K562 (cell line): ENCODE data around the gene ZBTB39. TPM values are rescaled to one million over a fixed set of nuclear protein-coding genes. Genes with fewer than 3 reads are reported as not detected.

Experiments used
- ATAC-seq: fragments of 200-7000 bp; cut with Tn5 transposase; 3 replicates; pipeline ENCODE4 v1.9.1; 2020; ENCODE audit warnings: moderate library complexity
- BruUV-seq: library from RNA; stranded (reverse); fragments of 400-500 nt; replicated peaks from 2 replicates; lab custom pipeline; 2021; lab: Mats Ljungman, UMichigan
- CTCF ChIA-PET: fragments of 300-600 bp; formaldehyde crosslinking; extraction: SDS; loops from one replicate; lab custom pipeline; 2021; ENCODE audit warnings: low intra/inter-chr PET ratio; lab: Yijun Ruan, JAX
- POLR2A ChIA-PET: fragments of 300-600, 350-650 bp; sonication (Branson Sonifier 250); formaldehyde crosslinking; extraction: SDS; loops from one replicate; lab custom pipeline; 2021; ENCODE audit warnings: antibody characterized with exemption, inconsistent platforms; lab: Yijun Ruan, JAX
- DNase-seq, 4 experiments: peaks; one replicate each; pipeline versions ENCODE4 v3.0.0 to v3.0.0-alpha.2; 2011 to 2018; ENCODE audit warnings: low spot score in 3 of 4, mixed read lengths in 3 of 4; ENCODE audit errors: extremely low read depth in 1 of 4
- FAIRE-seq: peaks from 2 replicates; lab custom pipeline; 2011; peaks lifted over from hg19 to GRCh38; lab: Jason Lieb, UNC
- H2AFZ ChIP-seq: 2 replicates; pipeline ENCODE4 v1.6.0; 2011; ENCODE audit warnings: low read depth, low read length, control low read depth, inconsistent platforms
- H3K27ac ChIP-seq: fragments of 200-600 bp; 3 replicates; pipeline ENCODE4 v1.8.0; 2011; ENCODE audit warnings: low read depth, mild to moderate bottlenecking, control low read depth, inconsistent platforms, low read length, moderate library complexity, mixed read lengths; ENCODE audit errors: extremely low read depth
- H3K27me3 ChIP-seq, 2 experiments: fragments of 300-600 bp in 1 of 2; 2 replicates in 1 of 2; 3 replicates in 1 of 2; pipeline versions ENCODE4 v1.6.0 to v1.8.0; 2011; ENCODE audit warnings: inconsistent platforms in 2 of 2, low read length in 2 of 2, mild to moderate bottlenecking in 1 of 2, mixed read lengths in 1 of 2, moderate library complexity in 1 of 2; ENCODE audit not compliant: control insufficient read depth in 2 of 2, insufficient read depth in 2 of 2
- H3K36me3 ChIP-seq: fragments of 300-600 bp; 3 replicates; pipeline ENCODE4 v1.8.0; 2011; ENCODE audit warnings: mild to moderate bottlenecking, low read length, inconsistent platforms; ENCODE audit not compliant: control insufficient read depth, insufficient read depth
- H3K4me1 ChIP-seq, 2 experiments: fragments of 200-600 bp in 1 of 2; replicated peaks in 1 of 2; 2 replicates in 1 of 2; 3 replicates in 1 of 2; pipeline versions ENCODE4 v1.5.1 to v1.8.0; 2011; ENCODE audit warnings: inconsistent platforms in 2 of 2, low read length in 2 of 2, mild to moderate bottlenecking in 1 of 2, mixed read lengths in 1 of 2, moderate library complexity in 1 of 2; ENCODE audit not compliant: control insufficient read depth in 2 of 2, insufficient read depth in 2 of 2
- H3K4me2 ChIP-seq: 2 replicates; pipeline ENCODE4 v1.6.1; 2011; ENCODE audit warnings: low read length, control low read depth, inconsistent platforms, mixed read lengths; ENCODE audit not compliant: insufficient read depth
- H3K4me3 ChIP-seq: fragments of 200-600 bp; sonication (generic), shearing (Covaris generic); 2 replicates; pipeline ENCODE4 v1.5.1; 2016; ENCODE audit warnings: control low read depth, inconsistent platforms
- H3K79me2 ChIP-seq: fragments of 200-600 bp; 3 replicates; pipeline ENCODE4 v1.8.0; 2011; ENCODE audit warnings: low read length, inconsistent platforms; ENCODE audit not compliant: control insufficient read depth, insufficient read depth
- H3K9ac ChIP-seq, 2 experiments: 2 replicates each; pipeline versions ENCODE4 v1.6.0 to v1.6.1; 2011; ENCODE audit warnings: low read depth in 2 of 2, low read length in 2 of 2, control low read depth in 1 of 2, inconsistent platforms in 1 of 2, mild to moderate bottlenecking in 1 of 2, mixed read lengths in 1 of 2; ENCODE audit not compliant: insufficient read depth in 1 of 2
- H3K9me1 ChIP-seq: one replicate; pipeline ENCODE4 v1.6.0; 2011; ENCODE audit warnings: inconsistent platforms, mild to moderate bottlenecking, low read length, moderate library complexity; ENCODE audit not compliant: control insufficient read depth, insufficient read depth
- H3K9me3 ChIP-seq: replicated peaks from 2 replicates; pipeline ENCODE4 v1.5.1; 2011; ENCODE audit warnings: low read depth, low read length, inconsistent platforms; ENCODE audit not compliant: control insufficient read depth, insufficient read depth
- H4K20me1 ChIP-seq: replicated peaks from 2 replicates; pipeline ENCODE4 v1.6.1; 2011; ENCODE audit warnings: low read length, inconsistent platforms, mixed read lengths; ENCODE audit not compliant: control insufficient read depth, insufficient read depth
- RAD21 ChIP-seq, 2 experiments: fragments of 250-450 bp in 1 of 2; fragments of 450-650 bp in 1 of 2; sonication (Bioruptor Pico) in 1 of 2; formaldehyde crosslinking in 1 of 2; IDR thresholded peaks in 1 of 2; conservative IDR thresholded peaks in 1 of 2; 2 replicates each; pipeline versions ENCODE4 v1.4.0 to v1.8.0; 2020 to 2022; ENCODE audit warnings: mild to moderate bottlenecking in 2 of 2, moderate library complexity in 1 of 2
- in situ Hi-C: fragments of 300-500 bp; cut with MboI; formaldehyde crosslinking; loops from 4 replicates; pipeline ENCODE4 v1.15.0; 2018; ENCODE audit warnings: inconsistent platforms, mixed read lengths
- intact Hi-C: fragments of 100-400 bp; cut with micrococcal nuclease; formaldehyde crosslinking; loops from 2 replicates; pipeline ENCODE4 v1.14.2; 2022
- polyA plus RNA-seq, 8 experiments: library from polyadenylated mRNA; depleted of rRNA in 4 of 8; stranded (reverse) in 5 of 8; unstranded in 3 of 8; fragments of >200 nt; fragmentation: Nextera tagmentation in 2 of 8; fragmentation: Illumina TruSeq in 1 of 8; extraction: Ambion mirVana in 2 of 8; extraction: Trizol in 1 of 8; gene quantifications; 2 replicates each; pipeline versions ENCODE4 v1.2.1 to v1.2.3, GENCODE V29; 2011 to 2014; ENCODE audit warnings: inconsistent platforms in 1 of 8, missing spikeins in 1 of 8
- total RNA-seq, 7 experiments: library from RNA; depleted of rRNA in 6 of 7; stranded (reverse); fragments of >200 nt in 6 of 7; fragmentation: Illumina TruSeq in 2 of 7; extraction: Trizol in 2 of 7; gene quantifications; 2 replicates each; pipeline versions ENCODE4 v1.2.1 to v1.2.3, GENCODE V29; 2011 to 2021; ENCODE audit warnings: low replicate concordance in 1 of 7
- TF ChIP-seq, protein P1 (sequence below): fragments of 450-650 bp; conservative IDR thresholded peaks from 2 replicates; pipeline ENCODE4 v1.6.1; 2016; ENCODE audit warnings: missing genetic modification characterization, low read depth, mild to moderate bottlenecking, missing compliant biosample characterization, moderate library complexity
- TF ChIP-seq, protein P2 (sequence below), 2 experiments: fragments of 450-650 bp; formaldehyde crosslinking in 1 of 2; IDR thresholded peaks; 2 replicates each; pipeline versions ENCODE4 v1.4.0 to v1.6.1; 2014 to 2020; ENCODE audit warnings: mild to moderate bottlenecking in 2 of 2, borderline replicate concordance in 1 of 2, low read depth in 1 of 2
- TF ChIP-seq, protein P3 (sequence below): fragments of 200-400 bp; formaldehyde crosslinking; IDR thresholded peaks from 2 replicates; pipeline ENCODE4 v1.6.1; 2017; ENCODE audit warnings: mild to moderate bottlenecking, low read depth, low read length, moderate library complexity
- TF ChIP-seq, protein P4 (sequence below): sonication (generic); formaldehyde crosslinking; IDR thresholded peaks from 2 replicates; pipeline ENCODE4 v1.8.0; 2022; ENCODE audit warnings: missing genetic modification reagents, mild to moderate bottlenecking, borderline replicate concordance

Gene ZBTB39
- total and polyA plus RNA-seq, 9 of the 15 experiments (the other 6 are each of a cell fraction or from before 2014, with no cell fraction given), result 3.3 to 13.3 (median 8.6) TPM

DNA sequence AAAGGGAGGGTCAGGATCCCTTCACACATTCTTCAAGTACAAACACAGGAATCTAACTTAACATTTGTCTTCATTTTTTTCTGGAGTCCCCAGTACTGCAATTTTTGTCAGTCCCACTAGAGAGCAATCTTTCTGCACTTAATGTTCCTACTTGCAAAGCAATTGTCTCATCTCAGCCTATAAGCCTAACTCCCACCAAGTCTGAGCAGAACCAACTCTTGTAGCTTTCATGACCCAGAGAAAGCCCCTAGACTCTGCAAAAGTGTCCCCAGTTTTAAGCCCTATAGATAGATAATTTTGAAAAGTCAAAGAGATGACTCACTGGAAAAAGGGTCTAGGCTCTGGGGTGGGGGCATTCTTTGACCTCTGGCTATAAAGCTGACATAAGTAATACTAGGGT lies 1.8 kb upstream of the ZBTB39 start:
- H3K79me2 ChIP-seq, result peaks cover 27% of the 10 kb centered on the region
- BruUV-seq, result no TSS peak
- ChIA-PET POLR2A (interaction anchor here (0.7 to 1.6 kb wide), 6 partner anchors 18 to 170 kb away, joined by 3 to 9 read pairs (median 4); partner anchors contain the start of genes LRP1 and STAT6), CTCF (interaction anchor here (0.5 to 5.1 kb wide), 10 partner anchors 50 to 517 kb away, joined by 3 to 63 read pairs (median 4); partner anchors contain the start of gene STAT6)
- H3K27ac ChIP-seq, result peak overlapping the region; percentile 42; the same call in 2 of the 3 replicates
- FAIRE-seq, result peak; percentile 88
- no peaks in the 10 kb centered on the region for H3K9me3 ChIP-seq
- H2AFZ ChIP-seq, result peak overlapping the region; percentile 84
- H3K9ac ChIP-seq, result no peak overlapping the region
- peak; percentile 65 for ATAC-seq
- H3K4me3 ChIP-seq, result no peak overlapping the region
- peak overlapping the region; percentile 26; the same call in 1 of the 2 replicates for H3K4me2 ChIP-seq
- peaks cover 2% of the 10 kb centered on the region for H3K9me1 ChIP-seq
- peaks cover 18% of the 10 kb centered on the region; the same call in 2 of the 3 replicates for H3K36me3 ChIP-seq
- H4K20me1 ChIP-seq, result no peaks in the 10 kb centered on the region
- intact Hi-C loops (loop anchor here (1.0 to 10.0 kb wide), 4 partner anchors 53 to 373 kb away; partner anchors contain the start of gene BAZ2A), in situ Hi-C loops (loop anchor here (5.0 kb wide), 1 partner anchor 104 kb away; the partner anchor contains the start of gene STAT6)
- peaks cover 0 to 8% of the 10 kb centered on the region in 2 experiments; a peak in 2 of 5 replicates for H3K27me3 ChIP-seq
- H3K4me1 ChIP-seq, result peaks cover 10 to 33% of the 10 kb centered on the region in 2 experiments; a peak in 4 of 5 replicates
- DNase-seq, result peak in 2 of 4 experiments; percentile 62 to 79
- peak; percentile 85 to 94 for TF ChIP-seq RAD21 (CRISPR knock-in tag; conservative IDR thresholded peaks at IDR 0.05 in 1 of 2, IDR thresholded peaks at IDR 0.05 in 1 of 2)
- TF ChIP-seq, protein P1, sequence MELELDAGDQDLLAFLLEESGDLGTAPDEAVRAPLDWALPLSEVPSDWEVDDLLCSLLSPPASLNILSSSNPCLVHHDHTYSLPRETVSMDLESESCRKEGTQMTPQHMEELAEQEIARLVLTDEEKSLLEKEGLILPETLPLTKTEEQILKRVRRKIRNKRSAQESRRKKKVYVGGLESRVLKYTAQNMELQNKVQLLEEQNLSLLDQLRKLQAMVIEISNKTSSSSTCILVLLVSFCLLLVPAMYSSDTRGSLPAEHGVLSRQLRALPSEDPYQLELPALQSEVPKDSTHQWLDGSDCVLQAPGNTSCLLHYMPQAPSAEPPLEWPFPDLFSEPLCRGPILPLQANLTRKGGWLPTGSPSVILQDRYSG (tag), result no peak
- TF ChIP-seq, protein P2, sequence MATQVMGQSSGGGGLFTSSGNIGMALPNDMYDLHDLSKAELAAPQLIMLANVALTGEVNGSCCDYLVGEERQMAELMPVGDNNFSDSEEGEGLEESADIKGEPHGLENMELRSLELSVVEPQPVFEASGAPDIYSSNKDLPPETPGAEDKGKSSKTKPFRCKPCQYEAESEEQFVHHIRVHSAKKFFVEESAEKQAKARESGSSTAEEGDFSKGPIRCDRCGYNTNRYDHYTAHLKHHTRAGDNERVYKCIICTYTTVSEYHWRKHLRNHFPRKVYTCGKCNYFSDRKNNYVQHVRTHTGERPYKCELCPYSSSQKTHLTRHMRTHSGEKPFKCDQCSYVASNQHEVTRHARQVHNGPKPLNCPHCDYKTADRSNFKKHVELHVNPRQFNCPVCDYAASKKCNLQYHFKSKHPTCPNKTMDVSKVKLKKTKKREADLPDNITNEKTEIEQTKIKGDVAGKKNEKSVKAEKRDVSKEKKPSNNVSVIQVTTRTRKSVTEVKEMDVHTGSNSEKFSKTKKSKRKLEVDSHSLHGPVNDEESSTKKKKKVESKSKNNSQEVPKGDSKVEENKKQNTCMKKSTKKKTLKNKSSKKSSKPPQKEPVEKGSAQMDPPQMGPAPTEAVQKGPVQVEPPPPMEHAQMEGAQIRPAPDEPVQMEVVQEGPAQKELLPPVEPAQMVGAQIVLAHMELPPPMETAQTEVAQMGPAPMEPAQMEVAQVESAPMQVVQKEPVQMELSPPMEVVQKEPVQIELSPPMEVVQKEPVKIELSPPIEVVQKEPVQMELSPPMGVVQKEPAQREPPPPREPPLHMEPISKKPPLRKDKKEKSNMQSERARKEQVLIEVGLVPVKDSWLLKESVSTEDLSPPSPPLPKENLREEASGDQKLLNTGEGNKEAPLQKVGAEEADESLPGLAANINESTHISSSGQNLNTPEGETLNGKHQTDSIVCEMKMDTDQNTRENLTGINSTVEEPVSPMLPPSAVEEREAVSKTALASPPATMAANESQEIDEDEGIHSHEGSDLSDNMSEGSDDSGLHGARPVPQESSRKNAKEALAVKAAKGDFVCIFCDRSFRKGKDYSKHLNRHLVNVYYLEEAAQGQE (IDR thresholded peaks at IDR 0.05; ENCODE audit: borderline replicate concordance), result peak; percentile 80
- TF ChIP-seq, protein P2 (CRISPR knock-in tag; IDR thresholded peaks at IDR 0.05; ENCODE audit: low read depth), result no peak
- TF ChIP-seq, protein P3, sequence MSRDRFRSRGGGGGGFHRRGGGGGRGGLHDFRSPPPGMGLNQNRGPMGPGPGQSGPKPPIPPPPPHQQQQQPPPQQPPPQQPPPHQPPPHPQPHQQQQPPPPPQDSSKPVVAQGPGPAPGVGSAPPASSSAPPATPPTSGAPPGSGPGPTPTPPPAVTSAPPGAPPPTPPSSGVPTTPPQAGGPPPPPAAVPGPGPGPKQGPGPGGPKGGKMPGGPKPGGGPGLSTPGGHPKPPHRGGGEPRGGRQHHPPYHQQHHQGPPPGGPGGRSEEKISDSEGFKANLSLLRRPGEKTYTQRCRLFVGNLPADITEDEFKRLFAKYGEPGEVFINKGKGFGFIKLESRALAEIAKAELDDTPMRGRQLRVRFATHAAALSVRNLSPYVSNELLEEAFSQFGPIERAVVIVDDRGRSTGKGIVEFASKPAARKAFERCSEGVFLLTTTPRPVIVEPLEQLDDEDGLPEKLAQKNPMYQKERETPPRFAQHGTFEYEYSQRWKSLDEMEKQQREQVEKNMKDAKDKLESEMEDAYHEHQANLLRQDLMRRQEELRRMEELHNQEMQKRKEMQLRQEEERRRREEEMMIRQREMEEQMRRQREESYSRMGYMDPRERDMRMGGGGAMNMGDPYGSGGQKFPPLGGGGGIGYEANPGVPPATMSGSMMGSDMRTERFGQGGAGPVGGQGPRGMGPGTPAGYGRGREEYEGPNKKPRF, result no peak
- TF ChIP-seq, protein P4, sequence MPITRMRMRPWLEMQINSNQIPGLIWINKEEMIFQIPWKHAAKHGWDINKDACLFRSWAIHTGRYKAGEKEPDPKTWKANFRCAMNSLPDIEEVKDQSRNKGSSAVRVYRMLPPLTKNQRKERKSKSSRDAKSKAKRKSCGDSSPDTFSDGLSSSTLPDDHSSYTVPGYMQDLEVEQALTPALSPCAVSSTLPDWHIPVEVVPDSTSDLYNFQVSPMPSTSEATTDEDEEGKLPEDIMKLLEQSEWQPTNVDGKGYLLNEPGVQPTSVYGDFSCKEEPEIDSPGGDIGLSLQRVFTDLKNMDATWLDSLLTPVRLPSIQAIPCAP, result no peak
